ENCODE measurements around the gene PSMG2.
"Not testable (repeated sequence)": the region's sequence is repeated elsewhere in the genome, so short reads cannot be mapped to it uniquely, and the experiment has no call there.

The PSMG2 gene

DNA sequence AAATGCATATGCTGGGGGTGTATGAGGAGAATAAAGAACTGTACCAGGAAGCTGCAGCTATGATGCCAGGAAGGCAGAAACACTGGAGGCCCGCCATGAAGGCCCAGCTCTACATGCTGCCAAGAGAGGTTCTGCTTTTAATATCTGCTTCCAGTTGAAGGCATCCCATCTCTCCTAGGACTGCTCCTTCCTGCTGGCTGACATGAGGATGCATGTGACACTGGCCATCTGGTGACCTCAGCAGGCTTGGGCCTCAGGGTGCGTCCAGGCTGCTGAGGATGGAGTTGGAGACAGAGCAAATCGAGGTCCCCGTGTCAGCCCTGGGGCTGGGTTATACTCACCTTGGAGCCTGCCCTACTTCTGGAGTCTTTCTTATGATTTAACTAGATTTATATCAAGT, 49.0 kb downstream of the PSMG2 start:
- TF ChIP-seq ZFX (IDR thresholded peaks at IDR 0.05; ENCODE audit: borderline replicate concordance), result no peak
- TF ChIP-seq, protein P1, sequence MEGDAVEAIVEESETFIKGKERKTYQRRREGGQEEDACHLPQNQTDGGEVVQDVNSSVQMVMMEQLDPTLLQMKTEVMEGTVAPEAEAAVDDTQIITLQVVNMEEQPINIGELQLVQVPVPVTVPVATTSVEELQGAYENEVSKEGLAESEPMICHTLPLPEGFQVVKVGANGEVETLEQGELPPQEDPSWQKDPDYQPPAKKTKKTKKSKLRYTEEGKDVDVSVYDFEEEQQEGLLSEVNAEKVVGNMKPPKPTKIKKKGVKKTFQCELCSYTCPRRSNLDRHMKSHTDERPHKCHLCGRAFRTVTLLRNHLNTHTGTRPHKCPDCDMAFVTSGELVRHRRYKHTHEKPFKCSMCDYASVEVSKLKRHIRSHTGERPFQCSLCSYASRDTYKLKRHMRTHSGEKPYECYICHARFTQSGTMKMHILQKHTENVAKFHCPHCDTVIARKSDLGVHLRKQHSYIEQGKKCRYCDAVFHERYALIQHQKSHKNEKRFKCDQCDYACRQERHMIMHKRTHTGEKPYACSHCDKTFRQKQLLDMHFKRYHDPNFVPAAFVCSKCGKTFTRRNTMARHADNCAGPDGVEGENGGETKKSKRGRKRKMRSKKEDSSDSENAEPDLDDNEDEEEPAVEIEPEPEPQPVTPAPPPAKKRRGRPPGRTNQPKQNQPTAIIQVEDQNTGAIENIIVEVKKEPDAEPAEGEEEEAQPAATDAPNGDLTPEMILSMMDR (IDR thresholded peaks at IDR 0.05), result no peak
- H3K27ac ChIP-seq, result no peak overlapping the region

DNA sequence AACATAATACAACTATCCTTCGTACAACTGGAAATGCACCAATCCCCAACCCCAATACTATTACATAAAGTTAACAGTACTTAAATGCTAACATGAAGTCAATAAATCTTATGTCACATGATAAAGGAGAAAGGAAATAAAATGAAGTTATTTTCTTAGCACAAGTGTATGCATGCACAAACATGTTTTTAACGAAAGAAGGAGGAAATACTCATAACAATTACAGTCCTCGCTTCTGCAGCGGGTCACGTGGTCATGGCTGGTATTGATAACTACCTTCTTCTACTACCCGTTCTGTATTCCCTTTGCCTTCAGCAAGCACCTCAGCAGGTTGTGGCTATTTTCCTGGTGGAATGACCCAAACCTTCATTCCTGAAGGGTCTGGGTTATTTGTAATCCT, 51.7 kb downstream of the PSMG2 start:
- TF ChIP-seq, protein P1 (IDR thresholded peaks at IDR 0.05), result no peak
- no peak for TF ChIP-seq ZFX (IDR thresholded peaks at IDR 0.05; ENCODE audit: borderline replicate concordance)
- no peak overlapping the region for H3K27ac ChIP-seq

DNA sequence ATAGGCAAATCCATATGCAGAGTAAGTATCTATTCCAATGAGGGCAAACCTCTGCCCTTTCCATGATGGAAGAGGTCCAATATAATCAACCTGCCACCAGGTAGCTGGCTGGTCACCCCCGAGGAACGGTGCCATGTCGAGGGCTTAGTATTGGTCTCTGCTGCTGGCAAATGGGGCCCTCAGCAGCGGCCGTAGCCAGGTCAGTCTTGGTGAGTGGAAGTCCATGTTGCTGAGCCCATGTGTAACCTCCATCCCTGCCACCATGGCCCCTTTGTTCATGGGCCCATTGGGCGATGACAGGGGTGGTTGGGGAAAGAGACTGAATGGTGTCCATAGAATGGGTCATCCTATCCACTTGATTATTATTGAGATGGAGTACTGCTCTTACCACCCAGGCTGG, 52.8 kb downstream of the PSMG2 start:
- not testable (repeated sequence) for H3K27ac ChIP-seq

DNA sequence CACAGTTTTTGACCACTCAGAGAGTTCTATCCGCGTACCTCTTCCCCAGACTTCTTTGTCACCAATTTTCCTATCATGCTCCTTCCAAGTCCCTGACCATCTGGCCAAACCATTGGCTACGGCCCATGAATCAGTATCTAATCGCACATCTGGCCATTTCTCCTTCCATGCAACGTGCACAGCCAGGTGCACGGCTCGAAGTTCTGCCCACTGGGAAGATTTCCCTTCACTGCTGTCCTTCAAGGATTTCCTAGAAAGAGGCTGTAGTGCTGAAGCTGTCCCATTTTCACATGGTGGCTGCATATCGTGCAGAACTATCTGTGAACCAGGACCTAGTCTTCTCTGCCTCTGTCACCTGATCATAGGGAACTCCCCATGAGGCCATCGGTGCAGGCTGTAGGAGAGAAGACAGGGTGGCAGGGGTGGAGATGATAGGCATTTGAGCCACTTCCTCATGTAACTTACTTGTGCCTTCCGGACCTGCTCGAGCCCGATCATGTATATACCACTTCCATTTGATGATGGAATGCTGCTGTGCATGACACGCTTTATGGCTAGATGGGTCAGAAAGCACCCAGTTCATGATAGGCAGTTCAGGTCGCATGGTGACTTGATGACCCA, 53.9 kb downstream of the PSMG2 start:
- H3K27ac ChIP-seq, result not testable (repeated sequence)

DNA sequence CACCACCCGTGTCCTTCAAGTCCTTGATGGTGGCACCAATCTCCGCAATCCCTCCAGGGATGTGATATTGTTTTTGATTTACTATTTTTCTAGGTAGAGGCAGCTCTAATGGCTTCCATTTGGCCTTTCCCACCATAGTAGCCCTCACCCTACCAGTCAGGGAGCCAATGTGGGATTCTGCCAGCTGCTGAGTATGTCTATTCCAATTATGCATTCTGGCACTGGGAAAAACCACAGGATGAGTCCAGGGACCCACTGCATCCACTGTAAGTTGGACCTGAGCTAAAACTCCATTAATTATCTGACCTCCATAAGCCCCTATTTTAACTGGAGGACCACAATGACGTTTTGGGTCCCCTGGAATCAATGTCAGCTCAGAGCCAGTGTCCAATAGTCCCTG, 55.7 kb downstream of the PSMG2 start:
- not testable (repeated sequence) for H3K27ac ChIP-seq

DNA sequence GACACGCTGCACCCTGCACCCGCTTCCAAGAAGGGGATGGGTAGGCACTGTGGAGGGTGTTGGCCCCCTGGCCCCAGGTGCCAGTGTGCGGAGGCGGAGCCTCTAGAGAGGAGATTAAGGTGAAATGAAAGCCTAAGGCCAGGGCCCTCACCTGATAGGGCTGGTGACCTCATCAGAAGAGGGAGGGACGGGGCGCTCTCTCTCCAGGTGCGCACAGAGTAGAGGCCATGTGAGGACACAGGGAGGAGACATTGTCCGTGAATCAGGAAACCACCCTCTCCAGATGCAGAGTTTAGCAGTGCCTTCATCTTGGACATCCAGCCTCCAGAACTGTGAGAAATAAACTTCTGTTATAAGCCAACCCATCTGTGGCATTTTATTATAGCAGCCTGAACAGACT, 62.3 kb downstream of the PSMG2 start:
- no peak for TF ChIP-seq ZFX (IDR thresholded peaks at IDR 0.05; ENCODE audit: borderline replicate concordance)
- TF ChIP-seq, protein P1 (IDR thresholded peaks at IDR 0.05), result no peak
- H3K27ac ChIP-seq, result no peak overlapping the region

DNA sequence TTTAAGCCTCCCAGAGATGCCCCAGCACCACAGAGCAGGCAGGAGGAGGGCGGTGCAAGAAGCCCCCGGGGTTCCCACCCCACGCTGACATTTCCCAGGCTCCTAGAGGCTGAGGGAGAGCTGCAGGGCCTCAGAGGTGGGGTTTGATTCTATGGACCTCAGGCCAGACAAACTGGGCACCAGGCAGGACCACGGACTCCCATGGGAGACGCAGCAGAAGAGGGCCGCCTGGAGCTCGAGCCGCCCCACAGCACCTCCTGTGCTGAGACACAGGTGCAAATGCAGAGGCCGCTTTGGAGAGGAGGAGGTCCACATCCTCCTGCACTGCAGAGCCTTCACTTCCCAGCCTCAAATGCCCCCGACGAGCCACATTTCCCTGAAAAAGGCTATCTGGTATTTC, 62.7 kb downstream of the PSMG2 start:
- H3K27ac ChIP-seq, result no peak overlapping the region
- TF ChIP-seq, protein P1 (IDR thresholded peaks at IDR 0.05), result no peak
- TF ChIP-seq ZFX (IDR thresholded peaks at IDR 0.05; ENCODE audit: borderline replicate concordance), result no peak

DNA sequence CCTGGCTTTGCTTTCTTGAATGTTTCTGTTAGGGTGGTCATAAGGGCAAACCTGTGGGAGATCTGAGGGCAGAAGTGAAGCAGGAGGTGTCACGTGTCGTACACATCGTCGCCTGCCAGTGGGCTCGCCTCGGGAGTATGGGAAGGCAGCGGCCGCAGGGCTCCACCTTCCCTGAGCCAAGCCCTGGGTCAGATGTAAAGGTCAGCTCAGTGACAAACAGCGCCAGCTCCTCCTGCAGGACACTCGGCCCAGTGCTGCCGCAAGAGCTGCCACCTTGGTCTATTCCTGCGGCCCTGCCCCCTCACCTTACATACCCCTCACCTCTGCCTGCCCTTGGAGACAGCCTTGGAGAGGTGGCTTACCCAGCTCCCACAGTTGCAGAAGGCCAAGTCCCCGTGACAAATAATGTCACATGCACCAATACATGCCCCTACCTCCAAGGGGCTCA, 64.2 kb downstream of the PSMG2 start:
- H3K27ac ChIP-seq, result no peak overlapping the region
- TF ChIP-seq, protein P1 (IDR thresholded peaks at IDR 0.05), result peak; percentile 18; the same call in 1 of the 2 replicates
- TF ChIP-seq ZFX (IDR thresholded peaks at IDR 0.05; ENCODE audit: borderline replicate concordance), result no peak

DNA sequence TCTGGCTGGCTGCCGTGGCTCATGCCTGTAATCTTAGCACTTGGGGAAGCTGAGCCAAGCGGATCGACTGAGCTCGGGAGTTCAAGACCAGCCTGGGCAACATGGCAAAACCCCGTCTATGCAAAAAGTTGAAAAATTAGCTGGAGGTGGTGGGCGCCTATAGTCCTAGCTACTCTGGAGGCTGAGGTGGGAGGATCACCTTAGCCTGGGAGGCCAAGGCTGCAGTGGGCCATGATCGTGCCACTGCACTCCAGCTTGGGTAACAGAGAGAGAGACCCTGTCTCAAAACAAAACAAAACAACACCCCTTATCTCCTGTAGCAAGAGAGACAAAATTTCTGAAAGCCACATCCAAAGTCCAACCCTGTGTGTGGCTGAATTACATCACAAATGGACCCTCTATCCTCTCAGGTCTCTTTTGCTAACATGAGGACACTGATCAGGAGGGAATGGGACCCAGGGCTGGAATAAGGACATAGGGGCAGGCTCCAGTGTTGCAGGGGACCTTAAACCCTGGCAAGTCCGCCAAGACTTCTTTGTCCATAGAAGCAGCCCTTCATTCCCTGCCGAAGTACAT, 64.8 kb downstream of the PSMG2 start:
- no peak for TF ChIP-seq ZFX (IDR thresholded peaks at IDR 0.05; ENCODE audit: borderline replicate concordance)
- TF ChIP-seq, protein P1 (IDR thresholded peaks at IDR 0.05), result no peak
- no peak overlapping the region for H3K27ac ChIP-seq

Data from 22Rv1 (cell line).